ENCODE measurements around the gene GABBR2. TPM values are rescaled to one million over a fixed set of nuclear protein-coding genes. Genes with fewer than 3 reads are reported as not detected.

The GABBR2 gene
- total RNA-seq, 1 experiment from 2014 or later, result 7.3 TPM

- DNase-seq (ENCODE audit: extremely low read depth, low read depth), result no peak
Measured at GRCh38 chr9:98381311-98382103, 327.2 kb downstream of the GABBR2 start.

GRCh38 chr9:98380065-98380681 lies 328.6 kb downstream of the GABBR2 start:
- peak; percentile 92 for DNase-seq (ENCODE audit: extremely low read depth, low read depth)

- no peak for DNase-seq (ENCODE audit: extremely low read depth, low read depth)
Measured at GRCh38 chr9:98379572-98379971, 329.2 kb downstream of the GABBR2 start.

GRCh38 chr9:98378794-98379193 lies 329.9 kb downstream of the GABBR2 start:
- no peak for DNase-seq (ENCODE audit: extremely low read depth, low read depth)

GRCh38 chr9:98378206-98378780 lies 330.4 kb downstream of the GABBR2 start:
- no peak for DNase-seq (ENCODE audit: extremely low read depth, low read depth)

GRCh38 chr9:98375138-98375726 lies 333.5 kb downstream of the GABBR2 start:
- DNase-seq (ENCODE audit: extremely low read depth, low read depth), result peak; percentile 87

- peak; percentile 92 for DNase-seq (ENCODE audit: extremely low read depth, low read depth)
Measured at GRCh38 chr9:98374385-98375051, 334.2 kb downstream of the GABBR2 start.

GRCh38 chr9:98373609-98374008 lies 335.1 kb downstream of the GABBR2 start:
- DNase-seq (ENCODE audit: extremely low read depth, low read depth), result no peak

GRCh38 chr9:98372077-98372836 lies 336.5 kb downstream of the GABBR2 start:
- DNase-seq (ENCODE audit: extremely low read depth, low read depth), result no peak

- no peak for DNase-seq (ENCODE audit: extremely low read depth, low read depth)
Measured at GRCh38 chr9:98370976-98371315, 337.8 kb downstream of the GABBR2 start.

GRCh38 chr9:98370300-98370975 lies 338.3 kb downstream of the GABBR2 start:
- DNase-seq (ENCODE audit: extremely low read depth, low read depth), result no peak

- DNase-seq (ENCODE audit: extremely low read depth, low read depth), result no peak
Measured at GRCh38 chr9:98369896-98370295, 338.8 kb downstream of the GABBR2 start.

- DNase-seq (ENCODE audit: extremely low read depth, low read depth), result no peak
Measured at GRCh38 chr9:98369471-98369870, 339.3 kb downstream of the GABBR2 start.

- no peak for DNase-seq (ENCODE audit: extremely low read depth, low read depth)
Measured at GRCh38 chr9:98369066-98369425, 339.7 kb downstream of the GABBR2 start.

- DNase-seq (ENCODE audit: extremely low read depth, low read depth), result no peak
Measured at GRCh38 chr9:98368366-98369065, 340.2 kb downstream of the GABBR2 start.

- DNase-seq (ENCODE audit: extremely low read depth, low read depth), result no peak
Measured at GRCh38 chr9:98367923-98368322, 340.8 kb downstream of the GABBR2 start.

- no peak for DNase-seq (ENCODE audit: extremely low read depth, low read depth)
Measured at GRCh38 chr9:98367371-98367900, 341.3 kb downstream of the GABBR2 start.

- no peak for DNase-seq (ENCODE audit: extremely low read depth, low read depth)
Measured at GRCh38 chr9:98365781-98366180, 343.0 kb downstream of the GABBR2 start.

GRCh38 chr9:98365227-98365669 lies 343.5 kb downstream of the GABBR2 start:
- no peak for DNase-seq (ENCODE audit: extremely low read depth, low read depth)

Data from NCI-H460 (cell line).